ENCODE measurements around the gene MAP4K2. TPM values are rescaled to one million over a fixed set of nuclear protein-coding genes. Genes with fewer than 3 reads are reported as not detected.
A peak's percentile ranks its signal among the peaks of the same experiment; 100 is the strongest.

MAP4K2 gene
- total RNA-seq (2021; fragmentation: NEBNext Ultra II Directional; extraction: Animal tissue kit (Norgen Biotek cat#: 25700)), result 20.7 and 24.0 TPM in 2 replicates
- 20.1 and 25.3 TPM in 2 replicates for polyA plus RNA-seq (2011; rRNA removed)
- polyA plus RNA-seq (2011; cell fraction: cytosol; rRNA removed), result 22.2 TPM
- polyA plus RNA-seq (2011; cell fraction: nucleus; rRNA removed), result 54.2 TPM
- 14.0 to 19.1 TPM (median 15.9 TPM) in 4 replicates for polyA plus RNA-seq (2012, experiment 1 of 2)
- 12.9 TPM for polyA plus RNA-seq (2012, experiment 2 of 2)
- polyA plus RNA-seq (2013, experiment 1 of 2), result 11.2 TPM
- polyA plus RNA-seq (2013, experiment 2 of 2), result 12.0 TPM
- polyA minus RNA-seq (2011; rRNA and poly(A)+ RNA removed), result 18.5 and 20.3 TPM in 2 replicates
- polyA minus RNA-seq (2011; cell fraction: cytosol; rRNA and poly(A)+ RNA removed), result 11.0 TPM
- 11.6 TPM for polyA minus RNA-seq (2011; cell fraction: nucleus; rRNA and poly(A)+ RNA removed)
- long read RNA-seq, experiment 1, partial matches to known transcripts, result 4 of 10 reads
- long read RNA-seq, experiment 1, other reads (novel, unspliced or antisense), result 6 of 10 reads
- long read RNA-seq, experiment 2, result 0 reads

GRCh38 chr11:64803158-64803845 lies at the start of gene MAP4K2:
Gene MAP4K2, minus strand, starts transcription at chr11:64803214. Its CDS starts 65 bp downstream, at chr11:64803149.
- peak within 1 kb of the TSS in 3 of 4 experiments; percentile 38 to 70 (median 47); a peak in 6 of 7 replicates for H3K9ac ChIP-seq (replicated peaks in 1 of 4; ENCODE audit: extremely low read depth in 1 of 4, low read depth in 3 of 4, low read length in 3 of 4)
- POLR2A ChIA-PET (ENCODE audit: partially characterized antibody), result interaction anchor here (0.7 to 2.2 kb wide), 11 partner anchors 8 to 312 kb away, joined by 3 to 6 read pairs (median 4); partner anchors contain the start of genes EHD1 and VPS51
- TF ChIP-seq TBP (IDR thresholded peaks at IDR 0.05; ENCODE audit: low read depth, low read length) (peak; percentile 50; the same call in 1 of the 2 replicates), EGR1 (IDR thresholded peaks at IDR 0.05; ENCODE audit: borderline replicate concordance, low read depth, low read length) (no peak), SP1 (IDR thresholded peaks at IDR 0.05; ENCODE audit: low read depth, low read length) (0 out of 2 replicates have a peak, but pooled peaks have one; percentile 29), CTCF (IDR thresholded peaks at IDR 0.05; ENCODE audit: control extremely low read depth in 1 of 3, insufficient read depth in 1 of 3, low read depth in 1 of 3, low read length in 3 of 3) (peak in 2 of 3 experiments; percentile 8 to 20; a peak in 2 of 4 replicates), TAF1 (IDR thresholded peaks at IDR 0.05; ENCODE audit: low read depth, low read length) (peak; percentile 33; the same call in 1 of the 2 replicates), ASH2L (IDR thresholded peaks at IDR 0.05; ENCODE audit: low read length) (no peak), CHD2 (IDR thresholded peaks at IDR 0.05; ENCODE audit: low read length) (no peak)

More at GRCh38 chr11:64803158-64803845, at the start of gene MAP4K2:
- peak within 1 kb of the TSS; percentile 40 for H4K5ac ChIP-seq (ENCODE audit: insufficient read length, low read depth, low read length)
- H3K14ac ChIP-seq (ENCODE audit: insufficient read length), result no peak within 1 kb of the TSS
- H3K79me2 ChIP-seq (ENCODE audit: control insufficient read depth in 1 of 2, insufficient read depth in 2 of 2, low read length in 2 of 2), result no peaks in the 10 kb centered on the region
- H3K27me3 ChIP-seq (replicated peaks in 1 of 4; ENCODE audit: control insufficient read depth in 3 of 4, extremely low read depth in 1 of 4, insufficient read depth in 3 of 4, low read length in 3 of 4), result no peaks in the 10 kb centered on the region
- no peak within 1 kb of the TSS for H2BK20ac ChIP-seq (ENCODE audit: low read length)
- peak in 1 of 2 experiments; percentile 89 for DNase-seq (ENCODE audit: low read depth in 1 of 2, low spot score in 2 of 2)
- H2BK15ac ChIP-seq (ENCODE audit: low read length), result no peak within 1 kb of the TSS
- CTCF ChIA-PET (ENCODE audit: partially characterized antibody), result interaction anchor here (0.8 to 2.4 kb wide), 15 partner anchors 10 to 398 kb away, joined by 3 to 18 read pairs (median 4); no protein-coding TSS in a partner anchor
- peak within 1 kb of the TSS; percentile 53 to 77 (median 66) for H3K4me3 ChIP-seq (ENCODE audit: extremely low read depth in 1 of 4, insufficient read depth in 2 of 4, low read depth in 3 of 4, low read length in 4 of 4)
- H3K36me3 ChIP-seq (ENCODE audit: control insufficient read depth in 2 of 4, insufficient read depth in 4 of 4, low read length in 3 of 4), result peaks cover 7 to 14% (median 11%) of the 10 kb centered on the region in 4 experiments; a peak in 6 of 8 replicates
- no peak within 1 kb of the TSS for H2AFZ ChIP-seq (ENCODE audit: low read length)
- H3K4me2 ChIP-seq (ENCODE audit: insufficient read depth in 1 of 2, low read depth in 2 of 2, low read length in 2 of 2), result peak within 1 kb of the TSS; percentile 79 to 90
- H3K79me1 ChIP-seq (ENCODE audit: low read depth, low read length), result no peaks in the 10 kb centered on the region; the same call in 1 of the 2 replicates
- H3K4ac ChIP-seq (replicated peaks; ENCODE audit: insufficient read length, low read depth, low read length), result no peak within 1 kb of the TSS
- H3K18ac ChIP-seq (ENCODE audit: extremely low read depth, low read length), result peak within 1 kb of the TSS; percentile 24
- peak; percentile 69 for FAIRE-seq
- peak within 1 kb of the TSS; percentile 86 for H4K8ac ChIP-seq (ENCODE audit: extremely low read depth, insufficient read depth, low read length)
- peak within 1 kb of the TSS; percentile 57; the same call in 1 of the 2 replicates for H3K27ac ChIP-seq (ENCODE audit: low read depth, low read length)
- H2BK120ac ChIP-seq (replicated peaks; ENCODE audit: low read depth, low read length), result no peak within 1 kb of the TSS
- H4K20me1 ChIP-seq (replicated peaks in 1 of 2; ENCODE audit: control insufficient read depth in 1 of 2, insufficient read depth in 2 of 2, low read length in 2 of 2), result peaks cover 0 to 6% of the 10 kb centered on the region in 2 experiments
- 2% methylated on average over 16 of the region's 58 CpGs; no CpG with 5 or more reads in 1 of the 2 experiments for WGBS, 2 experiments (ENCODE audit: extremely low coverage in 1 of 2, insufficient coverage in 1 of 2, insufficient read length in 1 of 2, insufficient replicate concordance in 2 of 2, low coverage in 1 of 2, low lambda C conversion rate in 2 of 2, missing lambda C conversion rate in 1 of 2)
- H3K23ac ChIP-seq (ENCODE audit: insufficient read length), result no peak within 1 kb of the TSS
- no peak within 1 kb of the TSS for H2AK5ac ChIP-seq (ENCODE audit: low read depth, low read length)
- H3K23me2 ChIP-seq (ENCODE audit: low read depth, low read length), result peaks cover 8% of the 10 kb centered on the region; the same call in 1 of the 2 replicates
- no peak within 1 kb of the TSS for H2BK12ac ChIP-seq (ENCODE audit: low read depth, low read length)
- no peak within 1 kb of the TSS for H4K91ac ChIP-seq (replicated peaks; ENCODE audit: insufficient read length, low read length)
- 0 out of 2 replicates have a peak within 1 kb of the TSS, but pooled peaks have one; percentile 35 for H2BK5ac ChIP-seq (ENCODE audit: low read depth, low read length)
- H3K56ac ChIP-seq (replicated peaks; ENCODE audit: insufficient read length, low read depth, low read length), result no peak within 1 kb of the TSS
- H3K4me1 ChIP-seq (replicated peaks in 1 of 4; ENCODE audit: control insufficient read depth in 3 of 4, insufficient read depth in 4 of 4, low read length in 3 of 4), result peaks cover 0 to 14% (median 5%) of the 10 kb centered on the region in 4 experiments; a peak in 5 of 7 replicates
- H3K9me3 ChIP-seq (ENCODE audit: insufficient read depth in 2 of 2, low read depth in 1 of 2, low read length in 1 of 2), result no peaks in the 10 kb centered on the region

All from H1 (cell line).